DOHH2 (cell line): ENCODE results near the gene PTCHD1.

Experiments used
- H3F3A ChIP-seq: fragments of 200-600 bp; sonication (generic), shearing (Covaris generic); 2 replicates; pipeline ENCODE4 v1.6.0; 2016; ENCODE audit warnings: antibody characterized with exemption, mild to moderate bottlenecking; ENCODE audit not compliant: control insufficient read depth, insufficient read depth
- H3K27ac ChIP-seq: fragments of 200-600 bp; sonication (generic); 2 replicates; pipeline ENCODE4 v1.5.1; 2014; ENCODE audit warnings: low read depth, mild to moderate bottlenecking, low read length, moderate library complexity
- H3K27me3 ChIP-seq: fragments of 200-600 bp; sonication (generic); 2 replicates; pipeline ENCODE4 v1.6.1; 2014; ENCODE audit warnings: mild to moderate bottlenecking, low read length, mixed read lengths; ENCODE audit not compliant: control insufficient read depth
- H3K36me3 ChIP-seq: fragments of 200-600 bp; sonication (generic); 2 replicates; pipeline ENCODE4 v1.6.1; 2014; ENCODE audit warnings: mild to moderate bottlenecking, low read length, moderate library complexity, mixed read lengths; ENCODE audit not compliant: control insufficient read depth
- H3K4me1 ChIP-seq: fragments of 200-600 bp; sonication (generic); 2 replicates; pipeline ENCODE4 v1.6.1; 2014; ENCODE audit warnings: mild to moderate bottlenecking, low read length, mixed read lengths; ENCODE audit not compliant: control insufficient read depth
- H3K4me2 ChIP-seq: fragments of 200-600 bp; sonication (generic); 2 replicates; pipeline ENCODE4 v1.6.0; 2014; ENCODE audit warnings: mild to moderate bottlenecking, low read length, moderate library complexity
- H3K4me3 ChIP-seq: fragments of 200-600 bp; sonication (generic); 2 replicates; pipeline ENCODE4 v1.5.1; 2014; ENCODE audit warnings: mild to moderate bottlenecking, low read length, mixed read lengths
- H3K79me2 ChIP-seq: fragments of 200-600 bp; sonication (generic); 2 replicates; pipeline ENCODE4 v1.6.1; 2014; ENCODE audit warnings: mild to moderate bottlenecking, low read length, mixed read lengths; ENCODE audit not compliant: control insufficient read depth
- H3K9me2 ChIP-seq: fragments of 200-600 bp; sonication (generic); replicated peaks from 2 replicates; pipeline ENCODE4 v1.6.1; 2014; ENCODE audit warnings: mild to moderate bottlenecking, low read length, mixed read lengths; ENCODE audit not compliant: control insufficient read depth
- H3K9me3 ChIP-seq: fragments of 200-600 bp; sonication (generic); 2 replicates; pipeline ENCODE4 v1.6.1; 2014; ENCODE audit warnings: antibody characterized with exemption, low read length, mixed read lengths; ENCODE audit not compliant: control insufficient read depth, insufficient read depth
- H4K20me1 ChIP-seq: fragments of 200-600 bp; sonication (generic); 2 replicates; pipeline ENCODE4 v1.6.0; 2014; ENCODE audit warnings: low read depth, mild to moderate bottlenecking, antibody characterized with exemption, low read length, moderate library complexity; ENCODE audit not compliant: control insufficient read depth, insufficient read depth
- CTCF ChIP-seq: fragments of 200-600 bp; sonication (generic); IDR thresholded peaks from one replicate; pipeline ENCODE4 v1.5.1; 2014; ENCODE audit warnings: antibody characterized with exemption, mild to moderate bottlenecking, low read depth, low read length; ENCODE audit not compliant: poor library complexity, severe bottlenecking
- EZH2phosphoT487 ChIP-seq: fragments of 200-600 bp; sonication (generic); IDR thresholded peaks from 2 replicates; pipeline ENCODE4 v1.6.1; 2017; ENCODE audit warnings: borderline replicate concordance, mild to moderate bottlenecking, antibody characterized with exemption, low read length, moderate library complexity, mixed read lengths

The PTCHD1 gene

GRCh38 chrX:23390979-23391378 lies 56.3 kb downstream of the PTCHD1 start:
- H3K4me2 ChIP-seq: no peak overlapping the region
- H3K79me2 ChIP-seq: no peaks in the 10 kb centered on the region
- H4K20me1 ChIP-seq: no peaks in the 10 kb centered on the region
- H3K36me3 ChIP-seq: no peaks in the 10 kb centered on the region
- no peaks in the 10 kb centered on the region for H3K9me2 ChIP-seq
- no peaks in the 10 kb centered on the region for H3F3A ChIP-seq
- no peak overlapping the region for H3K27ac ChIP-seq
- no peaks in the 10 kb centered on the region for H3K4me1 ChIP-seq
- no peak overlapping the region for H3K4me3 ChIP-seq
- TF ChIP-seq EZH2phosphoT487 (no peak), CTCF (no peak)
- H3K27me3 ChIP-seq: no peaks in the 10 kb centered on the region
- H3K9me3 ChIP-seq: no peaks in the 10 kb centered on the region

GRCh38 chrX:23392195-23392594 lies 57.5 kb downstream of the PTCHD1 start:
- H3F3A ChIP-seq: no peaks in the 10 kb centered on the region

GRCh38 chrX:23394421-23394820 lies 59.8 kb downstream of the PTCHD1 start:
- H3K4me3 ChIP-seq: no peak overlapping the region
- TF ChIP-seq EZH2phosphoT487: no peak
- TF ChIP-seq CTCF: no peak
- no peaks in the 10 kb centered on the region for H3K9me2 ChIP-seq
- H3K4me2 ChIP-seq: no peak overlapping the region
- H3K79me2 ChIP-seq: no peaks in the 10 kb centered on the region
- H3F3A ChIP-seq: no peaks in the 10 kb centered on the region
- no peaks in the 10 kb centered on the region for H3K36me3 ChIP-seq
- H3K9me3 ChIP-seq: no peaks in the 10 kb centered on the region
- H4K20me1 ChIP-seq: no peaks in the 10 kb centered on the region
- no peaks in the 10 kb centered on the region for H3K27me3 ChIP-seq
- H3K4me1 ChIP-seq: no peaks in the 10 kb centered on the region
- H3K27ac ChIP-seq: no peak overlapping the region

More at GRCh38 chrX:23392195-23392594, 57.5 kb downstream of the PTCHD1 start:
- Histone ChIP-seq H3K27ac (no peak overlapping the region), H3K9me3 (no peaks in the 10 kb centered on the region), H3K27me3 (no peaks in the 10 kb centered on the region), H4K20me1 (no peaks in the 10 kb centered on the region), H3K4me1 (no peaks in the 10 kb centered on the region), H3K4me3 (no peak overlapping the region), H3K4me2 (no peak overlapping the region), H3K79me2 (no peaks in the 10 kb centered on the region), H3K9me2 (no peaks in the 10 kb centered on the region), H3K36me3 (no peaks in the 10 kb centered on the region)
- no peak for TF ChIP-seq EZH2phosphoT487
- TF ChIP-seq CTCF: no peak

GRCh38 chrX:23396263-23396662 lies 61.6 kb downstream of the PTCHD1 start:
- no peaks in the 10 kb centered on the region for H3F3A ChIP-seq
- no peaks in the 10 kb centered on the region for H3K79me2 ChIP-seq
- H4K20me1 ChIP-seq: no peaks in the 10 kb centered on the region
- no peak overlapping the region for H3K4me3 ChIP-seq
- TF ChIP-seq CTCF (no peak), EZH2phosphoT487 (no peak)
- H3K4me1 ChIP-seq: no peaks in the 10 kb centered on the region
- no peaks in the 10 kb centered on the region for H3K9me2 ChIP-seq
- H3K27me3 ChIP-seq: no peaks in the 10 kb centered on the region
- H3K36me3 ChIP-seq: no peaks in the 10 kb centered on the region
- no peak overlapping the region for H3K4me2 ChIP-seq
- H3K9me3 ChIP-seq: no peaks in the 10 kb centered on the region
- H3K27ac ChIP-seq: no peak overlapping the region
